Measurements from ENCODE around the gene C22orf15. TPM values are rescaled to one million over a fixed set of nuclear protein-coding genes. Genes with fewer than 3 reads are reported as not detected.

Gene C22orf15
- total and polyA plus RNA-seq, 2 donors, result 1.3 to 3.3 TPM

DNA sequence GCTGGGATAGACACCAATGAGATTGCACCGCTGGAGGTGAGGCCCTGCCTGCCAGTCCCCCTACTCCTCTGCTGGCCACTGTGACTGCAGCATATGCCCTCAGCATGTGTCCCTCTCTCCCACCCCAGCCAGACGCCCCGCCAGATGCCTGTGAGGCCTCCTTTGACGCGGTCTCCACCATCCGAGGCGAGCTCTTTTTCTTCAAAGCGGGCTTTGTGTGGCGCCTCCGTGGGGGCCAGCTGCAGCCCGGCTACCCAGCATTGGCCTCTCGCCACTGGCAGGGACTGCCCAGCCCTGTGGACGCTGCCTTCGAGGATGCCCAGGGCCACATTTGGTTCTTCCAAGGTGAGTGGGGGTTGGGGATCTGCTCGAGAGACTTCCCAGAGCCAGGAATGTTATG, 18.3 kb downstream of the C22orf15 start:
- WGBS, result 95% methylated on average over 15 of the region's 15 CpGs
- Histone ChIP-seq H3K9me3 (ENCODE audit: control insufficient read depth in 2 of 2, insufficient read depth in 1 of 2, low read length in 1 of 2) (no peaks in the 10 kb centered on the region), H3K36me3 (ENCODE audit: control insufficient read depth in 2 of 2, insufficient read depth in 2 of 2, low read length in 1 of 2) (no peaks in the 10 kb centered on the region), H3K4me3 (ENCODE audit: low read length in 2 of 2) (no peak overlapping the region), H3K27ac (ENCODE audit: low read depth in 1 of 2, low read length in 1 of 2) (no peak overlapping the region), H3K27me3 (ENCODE audit: control insufficient read depth in 2 of 2, insufficient read depth in 1 of 2, low read length in 1 of 2) (no peaks in the 10 kb centered on the region), H3K4me1 (ENCODE audit: control insufficient read depth in 2 of 2, insufficient read depth in 2 of 2, low read length in 2 of 2) (peaks cover 23 to 62% of the 10 kb centered on the region in 2 donors)
- DNase-seq (ENCODE audit: low read depth in 6 of 9, low spot score in 9 of 9), result no peak

DNA sequence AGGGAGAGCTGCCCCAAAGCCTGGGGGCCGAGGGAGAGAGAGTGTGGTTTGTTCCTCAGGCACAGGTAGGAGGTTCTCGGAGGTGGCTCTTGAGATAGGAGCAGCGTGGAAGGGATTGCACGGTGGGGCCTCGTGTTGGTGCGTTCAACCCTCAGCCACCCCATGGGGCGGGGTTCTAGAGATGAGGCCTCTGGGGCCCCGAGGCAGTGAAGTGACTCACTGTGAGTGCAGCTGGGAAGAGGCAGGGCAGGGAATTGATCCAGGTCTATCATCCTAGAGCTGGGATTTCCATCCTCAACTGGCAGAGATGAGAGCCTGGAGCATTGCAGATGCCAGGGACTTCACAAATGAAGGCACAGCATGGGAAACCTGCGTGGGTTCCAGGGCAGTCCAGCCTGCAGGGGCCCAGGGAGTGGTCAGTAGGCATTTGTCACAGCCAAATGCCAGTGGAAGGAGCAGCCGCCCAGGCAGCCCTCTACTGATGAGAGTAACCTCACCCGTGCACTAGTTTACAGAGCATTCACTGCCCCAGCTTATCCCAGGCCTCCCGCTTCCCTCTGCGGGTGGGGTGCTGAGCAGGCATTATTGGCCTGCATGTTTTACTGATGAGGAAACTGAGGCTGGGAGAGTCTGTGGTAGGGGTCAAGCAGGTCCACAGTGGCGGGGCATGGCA, 18.9 kb downstream of the C22orf15 start:
- peaks cover 29 to 62% of the 10 kb centered on the region in 2 donors for H3K4me1 ChIP-seq (ENCODE audit: control insufficient read depth in 2 of 2, insufficient read depth in 2 of 2, low read length in 2 of 2)
- no peak for DNase-seq (ENCODE audit: low read depth in 6 of 9, low spot score in 9 of 9)
- no peaks in the 10 kb centered on the region for H3K27me3 ChIP-seq (ENCODE audit: control insufficient read depth in 2 of 2, insufficient read depth in 1 of 2, low read length in 1 of 2)
- no peaks in the 10 kb centered on the region for H3K36me3 ChIP-seq (ENCODE audit: control insufficient read depth in 2 of 2, insufficient read depth in 2 of 2, low read length in 1 of 2)
- no peak overlapping the region for H3K27ac ChIP-seq (ENCODE audit: low read depth in 1 of 2, low read length in 1 of 2)
- 95% methylated on average over 14 of the region's 14 CpGs for WGBS
- no peak overlapping the region for H3K4me3 ChIP-seq (ENCODE audit: low read length in 2 of 2)
- H3K9me3 ChIP-seq (ENCODE audit: control insufficient read depth in 2 of 2, insufficient read depth in 1 of 2, low read length in 1 of 2), result no peaks in the 10 kb centered on the region

DNA sequence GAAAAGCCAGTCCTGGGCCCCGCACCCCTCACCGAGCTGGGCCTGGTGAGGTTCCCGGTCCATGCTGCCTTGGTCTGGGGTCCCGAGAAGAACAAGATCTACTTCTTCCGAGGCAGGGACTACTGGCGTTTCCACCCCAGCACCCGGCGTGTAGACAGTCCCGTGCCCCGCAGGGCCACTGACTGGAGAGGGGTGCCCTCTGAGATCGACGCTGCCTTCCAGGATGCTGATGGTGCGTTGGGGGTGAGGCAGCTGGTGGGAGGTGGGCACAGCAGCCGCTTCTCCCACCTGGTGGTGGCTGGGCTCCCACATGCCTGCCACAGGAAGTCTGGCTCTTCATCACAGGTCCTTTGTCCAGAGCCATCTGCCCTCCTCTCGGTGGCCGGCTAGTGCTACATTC, 19.5 kb downstream of the C22orf15 start:
- H3K4me3 ChIP-seq (ENCODE audit: low read length in 2 of 2), result no peak overlapping the region
- H3K4me1 ChIP-seq (ENCODE audit: control insufficient read depth in 2 of 2, insufficient read depth in 2 of 2, low read length in 2 of 2), result peaks cover 29 to 63% of the 10 kb centered on the region in 2 donors
- no peak overlapping the region for H3K27ac ChIP-seq (ENCODE audit: low read depth in 1 of 2, low read length in 1 of 2)
- H3K9me3 ChIP-seq (ENCODE audit: control insufficient read depth in 2 of 2, insufficient read depth in 1 of 2, low read length in 1 of 2), result no peaks in the 10 kb centered on the region
- H3K27me3 ChIP-seq (ENCODE audit: control insufficient read depth in 2 of 2, insufficient read depth in 1 of 2, low read length in 1 of 2), result no peaks in the 10 kb centered on the region
- DNase-seq (ENCODE audit: low read depth in 6 of 9, low spot score in 9 of 9), result peak in 1 of 9 donors; percentile 25
- no peaks in the 10 kb centered on the region for H3K36me3 ChIP-seq (ENCODE audit: control insufficient read depth in 2 of 2, insufficient read depth in 2 of 2, low read length in 1 of 2)
- 87% methylated on average over 16 of the region's 16 CpGs for WGBS

DNA sequence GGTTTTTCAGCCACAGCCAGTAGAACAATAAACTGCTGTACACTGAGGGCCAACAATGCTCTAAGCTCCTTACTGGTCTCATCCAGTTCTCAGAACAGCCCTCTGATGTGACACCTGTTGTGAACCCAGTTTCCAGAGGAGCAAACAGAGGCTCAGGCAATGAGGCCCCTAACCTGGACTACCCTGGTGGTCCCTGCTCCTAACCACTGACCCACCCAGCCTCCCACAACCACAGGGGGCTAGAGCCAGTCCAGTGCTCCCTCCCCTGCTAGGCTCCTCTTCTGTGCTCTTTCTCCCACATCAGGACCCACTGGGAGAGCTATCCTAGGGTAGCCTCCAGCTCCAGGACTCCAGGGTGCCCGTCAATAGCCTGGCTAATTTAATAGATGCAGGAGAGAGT, 19.9 kb downstream of the C22orf15 start:
- Histone ChIP-seq H3K27me3 (ENCODE audit: control insufficient read depth in 2 of 2, insufficient read depth in 1 of 2, low read length in 1 of 2) (no peaks in the 10 kb centered on the region), H3K36me3 (ENCODE audit: control insufficient read depth in 2 of 2, insufficient read depth in 2 of 2, low read length in 1 of 2) (no peaks in the 10 kb centered on the region), H3K4me1 (ENCODE audit: control insufficient read depth in 2 of 2, insufficient read depth in 2 of 2, low read length in 2 of 2) (peaks cover 30 to 63% of the 10 kb centered on the region in 2 donors), H3K27ac (ENCODE audit: low read depth in 1 of 2, low read length in 1 of 2) (no peak overlapping the region), H3K4me3 (ENCODE audit: low read length in 2 of 2) (no peak overlapping the region), H3K9me3 (ENCODE audit: control insufficient read depth in 2 of 2, insufficient read depth in 1 of 2, low read length in 1 of 2) (no peaks in the 10 kb centered on the region)
- DNase-seq (ENCODE audit: low read depth in 6 of 9, low spot score in 9 of 9), result no peak
- WGBS, result 98% methylated on average over 1 of the region's 1 CpG

DNA sequence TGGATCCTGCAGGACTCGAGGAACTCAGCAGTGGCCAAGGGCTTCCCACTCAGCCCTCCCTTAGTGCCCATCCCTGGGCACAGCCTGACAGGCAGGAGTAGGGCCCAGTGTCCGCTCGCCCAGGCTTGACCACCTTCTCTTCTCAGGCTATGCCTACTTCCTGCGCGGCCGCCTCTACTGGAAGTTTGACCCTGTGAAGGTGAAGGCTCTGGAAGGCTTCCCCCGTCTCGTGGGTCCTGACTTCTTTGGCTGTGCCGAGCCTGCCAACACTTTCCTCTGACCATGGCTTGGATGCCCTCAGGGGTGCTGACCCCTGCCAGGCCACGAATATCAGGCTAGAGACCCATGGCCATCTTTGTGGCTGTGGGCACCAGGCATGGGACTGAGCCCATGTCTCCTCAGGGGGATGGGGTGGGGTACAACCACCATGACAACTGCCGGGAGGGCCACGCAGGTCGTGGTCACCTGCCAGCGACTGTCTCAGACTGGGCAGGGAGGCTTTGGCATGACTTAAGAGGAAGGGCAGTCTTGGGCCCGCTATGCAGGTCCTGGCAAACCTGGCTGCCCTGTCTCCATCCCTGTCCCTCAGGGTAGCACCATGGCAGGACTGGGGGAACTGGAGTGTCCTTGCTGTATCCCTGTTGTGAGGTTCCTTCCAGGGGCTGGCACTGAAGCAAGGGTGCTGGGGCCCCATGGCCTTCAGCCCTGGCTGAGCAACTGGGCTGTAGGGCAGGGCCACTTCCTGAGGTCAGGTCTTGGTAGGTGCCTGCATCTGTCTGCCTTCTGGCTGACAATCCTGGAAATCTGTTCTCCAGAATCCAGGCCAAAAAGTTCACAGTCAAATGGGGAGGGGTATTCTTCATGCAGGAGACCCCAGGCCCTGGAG, 20.7 kb downstream of the C22orf15 start:
- H3K27me3 ChIP-seq (ENCODE audit: control insufficient read depth in 2 of 2, insufficient read depth in 1 of 2, low read length in 1 of 2), result no peaks in the 10 kb centered on the region
- peaks cover 36 to 62% of the 10 kb centered on the region in 2 donors for H3K4me1 ChIP-seq (ENCODE audit: control insufficient read depth in 2 of 2, insufficient read depth in 2 of 2, low read length in 2 of 2)
- no peak overlapping the region for H3K4me3 ChIP-seq (ENCODE audit: low read length in 2 of 2)
- 88% methylated on average over 15 of the region's 15 CpGs for WGBS
- no peaks in the 10 kb centered on the region for H3K9me3 ChIP-seq (ENCODE audit: control insufficient read depth in 2 of 2, insufficient read depth in 1 of 2, low read length in 1 of 2)
- peaks cover 0 to under 1% of the 10 kb centered on the region in 2 donors for H3K36me3 ChIP-seq (ENCODE audit: control insufficient read depth in 2 of 2, insufficient read depth in 2 of 2, low read length in 1 of 2)
- DNase-seq (ENCODE audit: low read depth in 6 of 9, low spot score in 9 of 9), result no peak
- H3K27ac ChIP-seq (ENCODE audit: low read depth in 1 of 2, low read length in 1 of 2), result no peak overlapping the region

DNA sequence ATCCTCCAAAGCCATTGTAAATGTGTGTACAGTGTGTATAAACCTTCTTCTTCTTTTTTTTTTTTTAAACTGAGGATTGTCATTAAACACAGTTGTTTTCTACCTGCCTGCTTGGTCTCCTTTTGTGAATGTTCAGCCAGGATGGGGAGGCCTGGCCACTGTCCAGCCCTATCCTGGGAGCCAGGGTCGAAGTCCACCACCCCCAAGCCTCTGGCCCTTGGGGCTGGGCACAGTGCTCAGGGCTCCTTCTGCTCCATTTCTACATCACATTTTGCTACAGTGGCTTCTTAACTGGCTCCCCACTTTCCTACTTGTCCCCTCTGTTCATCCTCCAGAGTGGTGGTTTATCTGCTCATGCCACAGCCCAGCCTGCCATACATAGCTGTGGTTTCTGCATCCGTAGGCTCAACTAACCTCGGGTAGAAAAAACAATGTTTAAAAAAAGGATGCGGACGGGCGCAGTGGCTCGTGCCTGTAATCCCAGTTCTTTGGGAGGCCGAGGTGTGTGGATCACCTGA, 21.5 kb downstream of the C22orf15 start:
- Histone ChIP-seq H3K9me3 (ENCODE audit: control insufficient read depth in 2 of 2, insufficient read depth in 1 of 2, low read length in 1 of 2) (no peaks in the 10 kb centered on the region), H3K36me3 (ENCODE audit: control insufficient read depth in 2 of 2, insufficient read depth in 2 of 2, low read length in 1 of 2) (peaks cover 0 to 7% of the 10 kb centered on the region in 2 donors), H3K27ac (ENCODE audit: low read depth in 1 of 2, low read length in 1 of 2) (peak overlapping the region in 1 of 2 donors; percentile 60), H3K4me1 (ENCODE audit: control insufficient read depth in 2 of 2, insufficient read depth in 2 of 2, low read length in 2 of 2) (peaks cover 43 to 67% of the 10 kb centered on the region in 2 donors), H3K27me3 (ENCODE audit: control insufficient read depth in 2 of 2, insufficient read depth in 1 of 2, low read length in 1 of 2) (no peaks in the 10 kb centered on the region), H3K4me3 (ENCODE audit: low read length in 2 of 2) (no peak overlapping the region)
- 16% methylated on average over 8 of the region's 8 CpGs for WGBS
- DNase-seq (ENCODE audit: low read depth in 6 of 9, low spot score in 9 of 9), result peak in 1 of 9 donors; percentile 72

DNA sequence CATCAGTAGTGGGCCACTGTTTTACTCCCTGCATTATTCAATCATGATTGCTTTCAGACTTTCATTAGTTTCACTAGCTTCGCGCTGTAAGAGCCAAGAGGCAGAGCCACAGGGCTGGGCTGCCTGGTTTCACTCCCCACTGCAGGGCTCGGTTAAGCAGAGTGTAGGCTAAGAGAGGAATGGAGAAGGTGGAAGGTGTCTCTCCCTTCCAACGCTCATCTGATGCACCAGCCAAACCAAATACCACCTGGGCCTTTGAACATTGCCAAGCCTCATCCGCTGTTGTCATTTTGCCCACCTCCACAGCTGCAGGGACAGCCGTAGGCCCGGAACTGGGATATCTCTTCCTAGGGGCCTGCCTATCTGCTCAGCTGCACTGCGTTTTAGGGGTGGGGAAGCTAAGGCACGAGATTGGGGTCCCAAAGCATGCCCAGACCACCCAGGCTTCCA, 23.5 kb downstream of the C22orf15 start:
- 11% methylated on average over 9 of the region's 9 CpGs for WGBS

DNA sequence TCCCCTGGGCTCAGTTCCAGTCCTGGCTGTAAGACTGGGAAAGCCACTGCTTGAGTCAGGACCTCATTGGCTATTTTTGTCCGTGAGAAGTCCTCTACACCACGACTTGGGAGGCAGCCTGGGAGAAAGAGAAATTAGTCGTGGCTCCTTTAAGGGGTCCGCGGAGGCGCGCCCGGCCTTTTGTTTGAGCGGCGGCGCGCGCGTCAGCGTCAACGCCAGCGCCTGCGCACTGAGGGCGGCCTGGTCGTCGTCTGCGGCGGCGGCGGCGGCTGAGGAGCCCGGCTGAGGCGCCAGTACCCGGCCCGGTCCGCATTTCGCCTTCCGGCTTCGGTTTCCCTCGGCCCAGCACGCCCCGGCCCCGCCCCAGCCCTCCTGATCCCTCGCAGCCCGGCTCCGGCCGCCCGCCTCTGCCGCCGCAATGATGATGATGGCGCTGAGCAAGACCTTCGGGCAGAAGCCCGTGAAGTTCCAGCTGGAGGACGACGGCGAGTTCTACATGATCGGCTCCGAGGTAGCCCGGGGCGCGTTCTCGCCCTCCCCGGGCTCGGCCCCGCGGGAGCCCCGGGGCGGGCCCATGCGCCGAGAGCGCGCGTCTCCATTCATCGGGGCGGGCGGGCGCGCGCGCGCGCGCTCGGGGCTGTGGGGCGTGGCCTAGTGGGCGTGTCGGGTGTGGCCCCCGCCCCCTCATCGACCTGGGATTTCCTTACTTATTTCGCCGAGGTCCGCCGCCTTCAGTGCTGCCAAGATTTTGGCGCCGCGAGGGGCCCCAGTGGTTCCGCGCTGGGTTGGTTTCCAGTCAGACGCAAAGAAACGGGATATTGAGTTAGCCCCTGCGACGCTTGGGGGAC, 24.2 kb downstream of the C22orf15 start, which contains the start of gene SMARCB1:
Gene SMARCB1 (plus strand): TSS at position 215 of the 848 bp plus-strand sequence. CDS start 204 bp downstream, at position 419.
- H3K9me3 ChIP-seq (ENCODE audit: control insufficient read depth in 2 of 2, insufficient read depth in 1 of 2, low read length in 1 of 2), result no peaks in the 10 kb centered on the region
- H3K36me3 ChIP-seq (ENCODE audit: control insufficient read depth in 2 of 2, insufficient read depth in 2 of 2, low read length in 1 of 2), result peaks cover 11 to 20% of the 10 kb centered on the region in 2 donors
- H3K27ac ChIP-seq (ENCODE audit: low read depth in 1 of 2, low read length in 1 of 2), result peak within 1 kb of the TSS; percentile 98 to 100
- WGBS, result under 1% methylated on average over 97 of the region's 97 CpGs
- no peaks in the 10 kb centered on the region for H3K27me3 ChIP-seq (ENCODE audit: control insufficient read depth in 2 of 2, insufficient read depth in 1 of 2, low read length in 1 of 2)
- peak within 1 kb of the TSS; percentile 58 to 94 for H3K4me3 ChIP-seq (ENCODE audit: low read length in 2 of 2)
- peak; percentile 75 to 95 (median 83) for DNase-seq (ENCODE audit: low read depth in 6 of 9, low spot score in 9 of 9)
- peaks cover 48 to 63% of the 10 kb centered on the region in 2 donors for H3K4me1 ChIP-seq (ENCODE audit: control insufficient read depth in 2 of 2, insufficient read depth in 2 of 2, low read length in 2 of 2)

More for the DNA sequence above, 23.5 kb downstream of the C22orf15 start:
- H3K4me3 ChIP-seq (ENCODE audit: low read length in 2 of 2), result peak overlapping the region; percentile 58 to 94
- peaks cover 48 to 64% of the 10 kb centered on the region in 2 donors for H3K4me1 ChIP-seq (ENCODE audit: control insufficient read depth in 2 of 2, insufficient read depth in 2 of 2, low read length in 2 of 2)
- H3K27me3 ChIP-seq (ENCODE audit: control insufficient read depth in 2 of 2, insufficient read depth in 1 of 2, low read length in 1 of 2), result no peaks in the 10 kb centered on the region
- DNase-seq (ENCODE audit: low read depth in 6 of 9, low spot score in 9 of 9), result peak in 4 of 9 donors; percentile 71 to 92 (median 78)
- H3K9me3 ChIP-seq (ENCODE audit: control insufficient read depth in 2 of 2, insufficient read depth in 1 of 2, low read length in 1 of 2), result no peaks in the 10 kb centered on the region
- peaks cover 5 to 14% of the 10 kb centered on the region in 2 donors for H3K36me3 ChIP-seq (ENCODE audit: control insufficient read depth in 2 of 2, insufficient read depth in 2 of 2, low read length in 1 of 2)
- peak overlapping the region; percentile 98 to 100 for H3K27ac ChIP-seq (ENCODE audit: low read depth in 1 of 2, low read length in 1 of 2)

All from thymus (tissue), 11 donors.